Activated CD4-positive, alpha-beta T cell treated with anti-CD3 and anti-CD28 coated beads, Interleukin-2, amount 50 U/mL, for 48 hours (primary cell): ENCODE results near the gene MARCHF9.
A peak's percentile ranks its signal among the peaks of the same experiment; 100 is the strongest.
"Not testable (repeated sequence)": the region's sequence is repeated elsewhere in the genome, so short reads cannot be mapped to it uniquely, and the experiment has no call there.

Experiments
- DNase-seq, 2 experiments: peaks; one replicate each; pipeline ENCODE4 v3.0.0-alpha.2; 2020

MARCHF9 gene

GRCh38 chr12:57772429-57773322 is 17.8 kb downstream of the MARCHF9 start, which contains the start of gene EEF1AKMT3:
Gene EEF1AKMT3 (plus strand): TSS chr12:57772614. CDS start chr12:57772725, 111 bp downstream.
- DNase-seq = peak; percentile 61 to 71

GRCh38 chr12:57774634-57775033 is 19.7 kb downstream of the MARCHF9 start:
- DNase-seq = not testable (repeated sequence)

GRCh38 chr12:57775044-57775443 is 20.1 kb downstream of the MARCHF9 start:
- no peak for DNase-seq

- no peak for DNase-seq
Observed at GRCh38 chr12:57775563-57776246, 20.8 kb downstream of the MARCHF9 start.

GRCh38 chr12:57776247-57776587 is 21.3 kb downstream of the MARCHF9 start:
- no peak for DNase-seq

GRCh38 chr12:57777367-57777766 is 22.5 kb downstream of the MARCHF9 start:
- no peak for DNase-seq

GRCh38 chr12:57777911-57778310 is 23.0 kb downstream of the MARCHF9 start:
- DNase-seq = no peak

- DNase-seq = no peak
Observed at GRCh38 chr12:57779736-57780135, 24.8 kb downstream of the MARCHF9 start.

- no peak for DNase-seq
Observed at GRCh38 chr12:57780284-57780897, 25.5 kb downstream of the MARCHF9 start.

- DNase-seq = no peak
Observed at GRCh38 chr12:57781244-57781643, 26.3 kb downstream of the MARCHF9 start.

- no peak for DNase-seq
Observed at GRCh38 chr12:57781801-57782200, 26.9 kb downstream of the MARCHF9 start.

- no peak for DNase-seq
Observed at GRCh38 chr12:57782243-57782607, 27.3 kb downstream of the MARCHF9 start.

- DNase-seq = peak; percentile 98 to 99
Observed at GRCh38 chr12:57782608-57783465, 27.9 kb downstream of the MARCHF9 start, which contains the start of gene TSFM. Gene TSFM (plus strand): TSS chr12:57782787. CDS start chr12:57782802, 15 bp downstream.

- DNase-seq = no peak
Observed at GRCh38 chr12:57783466-57783801, 28.5 kb downstream of the MARCHF9 start.

GRCh38 chr12:57783861-57784260 is 29.0 kb downstream of the MARCHF9 start:
- no peak for DNase-seq

- no peak for DNase-seq
Observed at GRCh38 chr12:57793920-57794319, 39.0 kb downstream of the MARCHF9 start.

- no peak for DNase-seq
Observed at GRCh38 chr12:57795354-57795753, 40.5 kb downstream of the MARCHF9 start.

GRCh38 chr12:57796996-57797395 is 42.1 kb downstream of the MARCHF9 start:
- no peak for DNase-seq

- no peak for DNase-seq
Observed at GRCh38 chr12:57797933-57798332, 43.0 kb downstream of the MARCHF9 start.

GRCh38 chr12:57800965-57801364 is 46.1 kb downstream of the MARCHF9 start:
- no peak for DNase-seq

- DNase-seq = no peak
Observed at GRCh38 chr12:57802607-57803006, 47.7 kb downstream of the MARCHF9 start.

- peak; percentile 23 to 45 for DNase-seq
Observed at GRCh38 chr12:57803319-57803893, 48.5 kb downstream of the MARCHF9 start.
